Measurements from ENCODE around the gene OR2T11. TPM values are rescaled to one million over a fixed set of nuclear protein-coding genes. Genes with fewer than 3 reads are reported as not detected.

The OR2T11 gene
- total RNA-seq, 4 donors from 2014 or later = not detected

- H3K4me3 ChIP-seq = no peak overlapping the region
- no peaks in the 10 kb centered on the region for H3K9me3 ChIP-seq
- 55 to 80% methylated on average over 1 of the region's 1 CpG for WGBS, 2 donors (ENCODE audit: low coverage in 1 of 2)
- intact Hi-C loops (cut with DNase I; ENCODE audit: low total_unique reads) = no loop called here
- H3K27ac ChIP-seq = no peak overlapping the region
- H3K36me3 ChIP-seq = no peaks in the 10 kb centered on the region
- TF ChIP-seq POLR2AphosphoS5 (IDR thresholded peaks at IDR 0.05) = no peak
- no peak for TF ChIP-seq EP300 (IDR thresholded peaks at IDR 0.05; ENCODE audit: low read depth)
- TF ChIP-seq POLR2A (IDR thresholded peaks at IDR 0.05) = no peak
- no peak for TF ChIP-seq CTCF (IDR thresholded peaks at IDR 0.05)
- H3K27me3 ChIP-seq = no peaks in the 10 kb centered on the region
- no peak for DNase-seq
- no peaks in the 10 kb centered on the region for H3K4me1 ChIP-seq
- in situ Hi-C loops (cut with MboI; ENCODE audit: low pct_ligation_motif_present in 1 of 4, low pct_unique_long_range_greater_than_20kb in 1 of 4, low sequenced_read_pairs in 3 of 4) = no loop called here
Observed at GRCh38 chr1:248613742-248614141, 21.1 kb downstream of the OR2T11 start.

- Histone ChIP-seq H3K4me3 (no peak overlapping the region), H3K4me1 (no peaks in the 10 kb centered on the region), H3K9me3 (no peaks in the 10 kb centered on the region), H3K27ac (no peak overlapping the region), H3K27me3 (no peaks in the 10 kb centered on the region), H3K36me3 (no peaks in the 10 kb centered on the region)
- WGBS, 2 donors (ENCODE audit: low coverage in 1 of 2) = 75 to 78% methylated on average over 1 to 4 of the region's 4 CpGs
- in situ Hi-C loops (cut with MboI; ENCODE audit: low pct_ligation_motif_present in 1 of 4, low pct_unique_long_range_greater_than_20kb in 1 of 4, low sequenced_read_pairs in 3 of 4) = no loop called here
- TF ChIP-seq POLR2A (IDR thresholded peaks at IDR 0.05) = no peak
- intact Hi-C loops (cut with DNase I; ENCODE audit: low total_unique reads) = no loop called here
- no peak for DNase-seq
Observed at GRCh38 chr1:248611883-248612414, 22.9 kb downstream of the OR2T11 start.

- no peak for TF ChIP-seq EP300 (IDR thresholded peaks at IDR 0.05; ENCODE audit: low read depth)
- TF ChIP-seq CTCF (IDR thresholded peaks at IDR 0.05) = no peak
- TF ChIP-seq POLR2A (IDR thresholded peaks at IDR 0.05) = no peak
- no peak for TF ChIP-seq POLR2AphosphoS5 (IDR thresholded peaks at IDR 0.05)
- Histone ChIP-seq H3K4me3 (no peak overlapping the region), H3K27ac (no peak overlapping the region), H3K9me3 (no peaks in the 10 kb centered on the region), H3K36me3 (no peaks in the 10 kb centered on the region), H3K4me1 (no peaks in the 10 kb centered on the region), H3K27me3 (no peaks in the 10 kb centered on the region)
- DNase-seq = no peak
- 33 to 43% methylated on average over 3 of the region's 3 CpGs for WGBS, 2 donors (ENCODE audit: low coverage in 1 of 2)
- intact Hi-C loops (cut with DNase I; ENCODE audit: low total_unique reads) (no loop called here), in situ Hi-C loops (cut with MboI; ENCODE audit: low pct_ligation_motif_present in 1 of 4, low pct_unique_long_range_greater_than_20kb in 1 of 4, low sequenced_read_pairs in 3 of 4) (no loop called here)
Observed at GRCh38 chr1:248610301-248610700, 24.6 kb downstream of the OR2T11 start.

GRCh38 chr1:248599396-248599795 lies 35.5 kb downstream of the OR2T11 start:
- intact Hi-C loops (cut with DNase I; ENCODE audit: low total_unique reads) (no loop called here), in situ Hi-C loops (cut with MboI; ENCODE audit: low pct_ligation_motif_present in 1 of 4, low pct_unique_long_range_greater_than_20kb in 1 of 4, low sequenced_read_pairs in 3 of 4) (no loop called here)
- H3K4me3 ChIP-seq = no peak overlapping the region
- H3K36me3 ChIP-seq = no peaks in the 10 kb centered on the region
- no peak for DNase-seq
- H3K9me3 ChIP-seq = no peaks in the 10 kb centered on the region
- H3K27ac ChIP-seq = no peak overlapping the region
- no peaks in the 10 kb centered on the region for H3K4me1 ChIP-seq
- no peaks in the 10 kb centered on the region for H3K27me3 ChIP-seq
- TF ChIP-seq POLR2AphosphoS5 (IDR thresholded peaks at IDR 0.05) = no peak
- TF ChIP-seq EP300 (IDR thresholded peaks at IDR 0.05; ENCODE audit: low read depth) = no peak
- TF ChIP-seq POLR2A (IDR thresholded peaks at IDR 0.05) = no peak
- no peak for TF ChIP-seq CTCF (IDR thresholded peaks at IDR 0.05)
- 54 to 76% methylated on average over 3 to 8 of the region's 8 CpGs for WGBS, 2 donors (ENCODE audit: low coverage in 1 of 2)

- no peaks in the 10 kb centered on the region for H3K27me3 ChIP-seq
- H3K9me3 ChIP-seq = no peaks in the 10 kb centered on the region
- intact Hi-C loops (cut with DNase I; ENCODE audit: low total_unique reads) = no loop called here
- in situ Hi-C loops (cut with MboI; ENCODE audit: low pct_ligation_motif_present in 1 of 4, low pct_unique_long_range_greater_than_20kb in 1 of 4, low sequenced_read_pairs in 3 of 4) = no loop called here
- H3K27ac ChIP-seq = no peak within 1 kb of the TSS
- H3K4me1 ChIP-seq = no peaks in the 10 kb centered on the region
- DNase-seq = no peak
- no peak within 1 kb of the TSS for H3K4me3 ChIP-seq
- WGBS, 2 donors (ENCODE audit: low coverage in 1 of 2) = 86% methylated on average over 6 of the region's 6 CpGs
- no peak for TF ChIP-seq CTCF (IDR thresholded peaks at IDR 0.05)
- no peak for TF ChIP-seq POLR2AphosphoS5 (IDR thresholded peaks at IDR 0.05)
- no peak for TF ChIP-seq EP300 (IDR thresholded peaks at IDR 0.05; ENCODE audit: low read depth)
- TF ChIP-seq POLR2A (IDR thresholded peaks at IDR 0.05) = no peak
- H3K36me3 ChIP-seq = no peaks in the 10 kb centered on the region
Observed at GRCh38 chr1:248597589-248597988, 37.3 kb downstream of the OR2T11 start, which contains the start of gene OR2T10. Gene OR2T10 (minus strand): TSS chr1:248597700. CDS start chr1:248593768, 3,932 bp downstream.

All from transverse colon (tissue), 4 donors.